NOMO-1 (cell line): ENCODE data around the gene FN1.

Source experiments
- DNase-seq, 2 experiments: peaks; one replicate each; lab custom pipeline; 2025; ENCODE audit not compliant: unreplicated experiment in 2 of 2; lab: John Stamatoyannopoulos, UW

The FN1 gene

GRCh38 chr2:215390550-215390913 is 45.3 kb downstream of the FN1 start:
- DNase-seq, result no peak

- no peak for DNase-seq
Observed at GRCh38 chr2:215388002-215388728, 47.7 kb downstream of the FN1 start.

GRCh38 chr2:215386566-215386965 is 49.3 kb downstream of the FN1 start:
- no peak for DNase-seq

GRCh38 chr2:215384710-215385109 is 51.2 kb downstream of the FN1 start:
- no peak for DNase-seq

- no peak for DNase-seq
Observed at GRCh38 chr2:215383652-215384279, 52.1 kb downstream of the FN1 start.

- no peak for DNase-seq
Observed at GRCh38 chr2:215382480-215382879, 53.4 kb downstream of the FN1 start.

- DNase-seq, result no peak
Observed at GRCh38 chr2:215382011-215382410, 53.9 kb downstream of the FN1 start.

- DNase-seq, result no peak
Observed at GRCh38 chr2:215380699-215381098, 55.2 kb downstream of the FN1 start.

- DNase-seq, result no peak
Observed at GRCh38 chr2:215379948-215380347, 55.9 kb downstream of the FN1 start.

GRCh38 chr2:215379039-215379438 is 56.8 kb downstream of the FN1 start:
- no peak for DNase-seq

- DNase-seq, result no peak
Observed at GRCh38 chr2:215378045-215378444, 57.8 kb downstream of the FN1 start.

GRCh38 chr2:215377283-215377682 is 58.6 kb downstream of the FN1 start:
- DNase-seq, result no peak

- no peak for DNase-seq
Observed at GRCh38 chr2:215376103-215376780, 59.6 kb downstream of the FN1 start.

- no peak for DNase-seq
Observed at GRCh38 chr2:215375467-215375830, 60.4 kb downstream of the FN1 start.

GRCh38 chr2:215374642-215375466 is 61.0 kb downstream of the FN1 start:
- DNase-seq, result no peak

GRCh38 chr2:215374002-215374401 is 61.9 kb downstream of the FN1 start:
- DNase-seq, result no peak

GRCh38 chr2:215372968-215373649 is 62.8 kb downstream of the FN1 start:
- DNase-seq, result no peak

- no peak for DNase-seq
Observed at GRCh38 chr2:215371915-215372897, 63.7 kb downstream of the FN1 start.

GRCh38 chr2:215370112-215370965 is 65.5 kb downstream of the FN1 start:
- no peak for DNase-seq
